GM21723 (cell line): Measurements from ENCODE around the gene LTF.

ENCODE experiments used
- ATAC-seq: cut with Tn5 transposase; IDR thresholded peaks from one replicate; pipeline ENCODE4 v1.9.1; 2021; ENCODE audit warnings: mild to moderate bottlenecking, moderate library complexity; ENCODE audit not compliant: unreplicated experiment

The LTF gene

DNA sequence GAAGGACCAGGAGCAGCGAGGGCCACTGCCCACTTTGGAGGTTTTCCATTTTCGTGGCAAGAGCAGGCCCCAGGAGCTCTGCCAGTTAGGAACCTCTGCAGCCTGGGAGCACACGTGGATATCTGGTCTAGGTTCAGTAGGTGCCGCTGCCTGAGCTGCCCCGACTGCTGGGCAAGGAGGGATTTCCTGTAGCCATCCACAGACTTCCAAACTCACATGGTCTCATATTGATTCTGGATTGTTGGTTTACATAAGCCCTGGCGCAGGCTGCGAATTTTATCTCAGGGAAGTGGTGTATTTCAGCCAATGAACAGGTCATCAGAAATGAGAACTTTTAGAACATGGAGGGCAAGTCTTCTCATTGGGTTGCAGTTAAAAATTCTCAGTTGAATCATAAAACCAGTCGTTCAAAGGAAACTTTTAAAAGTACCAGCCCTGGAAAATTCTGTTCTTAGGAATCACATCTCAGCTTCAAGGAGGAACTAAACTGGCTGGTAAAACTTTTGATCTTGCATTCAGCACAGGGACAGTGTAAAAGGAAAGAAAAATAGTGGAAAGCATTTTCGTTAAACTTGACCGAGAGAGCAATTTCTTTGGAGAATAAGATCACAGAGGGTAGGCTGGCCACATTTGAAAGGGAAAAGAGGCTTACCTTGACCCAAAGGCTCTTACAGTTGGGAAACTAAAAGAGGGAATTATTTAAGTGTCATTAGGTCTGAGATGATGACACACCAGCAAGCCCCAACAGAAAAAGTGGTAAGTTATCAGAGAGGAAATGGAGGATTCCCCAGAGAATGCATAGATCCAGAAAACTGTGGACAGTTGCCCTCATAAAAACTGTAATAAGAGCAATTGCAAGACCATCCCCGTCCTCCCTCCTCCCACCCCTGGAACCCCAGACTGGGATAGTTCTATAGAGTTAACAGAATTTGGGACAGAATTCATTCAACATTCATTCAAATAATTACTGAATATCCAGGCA, 26.7 kb upstream of the LTF start:
- no peak for ATAC-seq

DNA sequence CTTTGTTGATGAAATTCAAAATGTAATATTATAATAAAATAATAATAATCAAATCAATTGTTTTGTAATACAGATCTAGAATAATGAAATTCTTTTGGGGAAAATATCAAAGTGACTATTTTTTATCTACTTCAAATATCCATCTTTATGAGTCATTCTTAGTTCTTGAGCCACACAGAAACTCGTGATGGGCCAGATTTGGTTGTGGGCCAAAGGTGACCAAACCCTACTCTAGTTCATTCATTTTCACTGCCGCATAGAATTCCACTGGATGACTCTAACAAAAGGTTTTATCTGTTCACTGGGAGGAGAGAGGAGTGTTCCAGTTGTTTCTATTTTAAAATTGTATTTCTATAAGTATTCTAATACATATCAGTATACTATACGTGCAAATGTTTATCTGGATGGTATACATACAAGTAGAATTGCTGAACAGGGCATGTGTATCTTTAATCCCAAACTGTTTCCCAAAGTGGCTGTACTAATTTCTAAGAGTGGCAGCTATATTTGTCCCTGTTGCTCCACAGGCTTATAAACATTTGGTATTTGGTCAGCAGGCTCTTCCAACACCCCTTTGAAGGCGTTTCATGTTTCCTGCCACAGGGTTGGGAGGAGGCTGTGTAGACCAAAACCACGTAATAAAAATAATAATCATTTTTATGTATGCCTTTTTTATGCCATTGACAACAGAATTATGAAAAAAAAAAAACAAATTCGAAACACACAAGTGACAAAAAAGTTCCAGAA, 25.8 kb upstream of the LTF start:
- no peak for ATAC-seq

GRCh38 chr3:46489875-46490274, 25.2 kb upstream of the LTF start:
- no peak for ATAC-seq

- ATAC-seq: no peak
Observed at GRCh38 chr3:46489381-46489780, 24.7 kb upstream of the LTF start.

DNA sequence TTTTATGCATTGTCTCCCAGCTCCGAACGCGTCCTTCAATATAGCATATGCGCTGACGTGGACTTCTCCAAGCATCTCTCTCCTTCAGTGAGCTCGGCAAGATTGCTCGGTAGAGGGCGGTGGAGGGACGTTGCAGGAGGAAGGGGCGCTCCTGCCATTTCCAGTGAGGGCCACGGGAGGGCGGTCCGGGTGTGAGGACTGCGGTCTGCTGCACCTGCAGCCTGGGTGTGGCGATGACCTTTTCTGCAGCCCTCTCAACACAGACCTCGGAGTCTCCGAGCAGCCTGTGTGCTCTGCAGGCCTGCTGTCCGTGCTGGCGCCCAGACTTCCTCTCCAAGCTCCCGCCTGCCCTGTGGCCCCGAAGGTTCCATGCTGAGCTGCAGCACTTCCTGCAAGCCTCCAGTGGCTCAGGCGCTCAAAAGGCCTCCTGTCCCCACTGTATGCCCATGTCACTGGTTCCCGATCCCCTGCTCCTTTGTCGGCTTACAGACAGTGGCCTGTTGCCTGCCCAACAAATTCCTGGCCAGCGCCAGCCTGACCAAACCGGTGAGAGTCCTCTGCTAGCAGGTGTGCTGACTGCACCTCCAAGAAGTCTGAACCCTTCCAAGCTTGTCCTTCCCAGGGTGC, 24.1 kb upstream of the LTF start:
- peak; percentile 93 for ATAC-seq

GRCh38 chr3:46485779-46486175, 21.1 kb upstream of the LTF start:
- no peak for ATAC-seq

DNA sequence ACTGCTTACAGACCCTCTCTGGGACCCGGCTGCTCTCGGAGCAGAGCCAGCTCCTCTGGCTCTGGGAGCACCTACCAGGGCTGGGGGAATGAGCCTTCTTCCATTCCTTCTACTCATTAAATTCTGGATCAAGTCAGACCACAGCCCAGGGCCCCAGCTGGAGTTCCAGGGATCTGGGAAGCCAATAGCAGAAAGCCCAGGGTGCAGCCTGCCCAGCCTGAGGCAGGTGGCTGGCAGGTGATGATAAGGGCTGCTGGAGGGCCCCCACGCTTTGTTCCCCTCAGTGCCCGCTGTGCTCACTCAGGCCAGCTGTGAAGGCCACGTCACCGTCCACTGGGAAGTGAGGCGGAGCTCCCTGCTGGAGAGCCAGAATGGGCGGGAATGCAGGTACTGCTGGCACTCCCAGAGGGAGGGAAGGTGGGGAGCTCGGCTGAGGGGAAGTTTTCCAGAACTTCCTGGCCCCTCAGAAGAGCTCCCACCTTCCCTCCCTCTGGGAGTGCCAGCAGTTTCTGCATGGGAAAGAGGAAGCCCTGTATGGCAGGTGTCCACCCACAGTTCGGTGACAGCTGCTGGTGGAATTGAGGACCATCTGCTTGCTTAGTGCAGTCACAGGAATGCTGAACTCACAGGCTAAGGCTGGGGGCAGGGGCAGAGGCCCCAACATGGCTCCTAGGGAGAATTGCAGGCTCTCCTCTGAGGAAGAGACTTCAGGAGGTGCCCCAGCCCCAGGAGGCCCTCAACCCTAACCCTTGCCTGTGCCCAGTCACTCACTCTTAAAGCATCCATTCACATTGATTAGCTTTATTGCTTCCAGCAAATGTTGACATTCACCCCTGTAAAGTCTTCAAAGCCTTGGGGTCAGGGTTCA, 20.4 kb upstream of the LTF start:
- no peak for ATAC-seq

DNA sequence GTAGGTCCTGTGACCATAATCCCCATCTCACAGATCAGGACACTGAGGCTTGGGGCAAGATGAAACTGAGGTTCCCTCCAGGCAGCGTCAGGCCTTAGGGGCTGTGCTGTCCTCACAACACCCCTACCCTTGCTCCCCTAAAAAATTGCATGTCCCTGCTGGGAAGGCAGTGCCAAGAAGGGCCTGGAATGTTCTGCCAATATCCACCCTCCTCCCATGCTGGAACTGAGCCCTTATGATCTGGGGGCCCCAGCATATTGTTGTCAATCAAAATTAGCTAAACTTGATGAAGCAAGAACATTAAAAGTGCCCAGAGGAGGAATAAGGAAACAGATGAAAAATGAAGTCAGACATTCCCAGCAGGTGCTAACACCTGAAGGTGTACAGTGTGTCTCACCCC, 19.7 kb upstream of the LTF start:
- ATAC-seq: no peak

DNA sequence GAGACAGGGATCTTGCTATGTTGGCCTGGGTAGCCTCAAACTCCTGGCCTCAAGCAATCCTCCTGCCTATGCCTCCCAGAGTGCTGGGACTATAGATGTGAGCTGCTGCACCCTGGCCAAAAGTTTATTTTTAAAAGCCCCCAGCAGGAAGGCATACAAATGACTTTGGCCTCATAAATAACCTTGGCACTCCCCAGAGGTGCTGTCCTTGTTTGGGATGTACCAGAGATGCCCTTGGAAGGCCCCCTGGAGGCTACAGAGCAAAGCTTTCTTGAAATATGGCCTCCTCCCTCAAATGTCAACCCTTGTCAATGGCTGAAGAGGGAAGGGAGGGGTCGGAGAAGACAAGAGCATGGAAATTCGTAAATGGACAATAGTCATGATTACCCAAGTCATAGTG, 19.1 kb upstream of the LTF start:
- no peak for ATAC-seq

DNA sequence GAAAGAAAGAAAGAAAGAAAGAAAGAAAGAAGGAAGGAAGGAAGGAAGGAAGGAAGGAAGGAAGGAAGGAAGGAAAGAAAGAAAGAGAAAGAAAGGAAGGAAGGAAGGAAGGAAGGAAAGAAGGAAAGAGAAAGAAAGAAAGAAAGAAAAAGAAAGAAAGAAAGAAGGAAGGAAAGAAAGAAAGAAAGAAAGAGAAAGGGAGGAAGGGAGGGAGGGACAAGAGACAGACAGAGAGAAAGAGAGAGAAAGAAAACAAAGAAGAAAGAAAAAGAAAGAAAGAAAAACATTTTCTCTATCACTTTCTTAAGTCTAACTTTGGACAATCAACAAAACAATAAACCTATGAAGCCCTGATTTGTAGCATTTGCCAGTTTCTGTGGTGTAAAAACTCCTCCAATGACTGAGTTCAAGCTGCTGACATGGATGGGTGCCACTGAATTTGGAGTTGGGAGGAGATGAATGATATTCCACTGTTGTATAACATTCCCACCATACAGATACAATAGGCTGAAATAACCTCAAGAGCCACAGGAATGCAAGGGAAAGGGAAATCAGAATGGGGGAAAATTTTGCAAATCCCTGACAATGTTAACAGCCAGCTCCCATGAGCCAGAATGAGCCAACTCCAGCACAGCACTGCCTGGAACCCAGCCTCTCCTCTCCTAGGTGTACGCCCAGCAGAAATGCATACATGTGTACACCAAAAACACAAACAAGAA, 18.1 kb upstream of the LTF start:
- ATAC-seq: no peak

GRCh38 chr3:46481636-46482035, 16.9 kb upstream of the LTF start:
- no peak for ATAC-seq

DNA sequence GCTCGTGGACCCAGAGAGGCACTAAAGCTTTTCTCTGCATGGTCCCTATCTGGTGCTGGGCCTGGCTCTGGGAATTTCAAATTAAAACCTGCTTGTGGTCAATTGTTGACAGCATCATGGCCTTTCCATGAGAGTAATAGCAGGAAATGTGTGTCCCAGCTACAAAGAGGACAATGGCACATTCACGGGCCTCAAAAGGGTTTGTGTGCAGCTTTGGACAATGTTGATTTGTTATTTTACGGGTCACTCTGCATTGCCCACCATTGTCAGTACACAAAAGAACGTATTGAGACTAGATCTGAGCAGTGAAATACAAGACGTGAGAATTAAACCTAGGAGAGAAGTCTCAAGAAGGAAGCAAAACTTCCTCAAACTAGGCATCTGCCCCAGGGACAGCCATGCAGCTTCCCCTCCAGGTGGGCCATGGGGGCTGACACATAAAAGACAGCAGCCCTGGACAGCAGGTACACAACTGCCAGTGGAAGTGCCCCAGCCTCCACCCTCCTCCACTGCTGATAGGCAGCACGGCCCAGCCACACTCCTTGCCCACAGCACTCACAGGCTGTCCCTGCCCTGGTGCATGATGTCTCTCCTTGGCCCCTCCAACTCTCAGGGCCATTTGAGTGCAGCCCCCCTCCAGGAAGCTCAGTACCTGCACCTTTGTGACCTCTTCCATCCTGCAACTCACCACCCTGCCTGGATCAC, 15.9 kb upstream of the LTF start:
- ATAC-seq: no peak

GRCh38 chr3:46479696-46480095, 15.0 kb upstream of the LTF start:
- no peak for ATAC-seq

DNA sequence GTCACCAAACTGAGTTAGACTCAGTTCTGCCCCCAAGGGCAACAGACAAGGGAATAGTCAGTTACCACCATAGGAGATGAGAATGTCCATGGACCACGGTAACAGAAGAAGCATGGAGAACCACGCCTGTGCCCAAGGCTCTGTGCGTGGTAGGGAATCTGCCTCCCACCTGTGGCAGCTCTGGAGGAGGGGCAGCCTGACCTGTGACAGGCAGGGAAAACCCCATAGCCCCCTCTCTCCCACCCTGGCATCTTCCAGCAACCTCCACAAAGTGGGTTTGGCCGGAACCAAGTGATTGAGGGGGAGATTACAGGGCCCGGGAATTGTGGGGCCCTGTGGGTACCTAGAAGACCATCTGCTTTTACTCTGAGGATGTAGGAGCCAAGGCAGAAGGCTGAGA, 14.3 kb upstream of the LTF start:
- ATAC-seq: no peak

GRCh38 chr3:46478341-46478740, 13.6 kb upstream of the LTF start:
- no peak for ATAC-seq

- ATAC-seq: no peak
Observed at GRCh38 chr3:46477756-46478155, 13.1 kb upstream of the LTF start.

GRCh38 chr3:46477145-46477544, 12.4 kb upstream of the LTF start:
- no peak for ATAC-seq

- ATAC-seq: no peak
Observed at GRCh38 chr3:46472736-46473135, 8.0 kb upstream of the LTF start.

DNA sequence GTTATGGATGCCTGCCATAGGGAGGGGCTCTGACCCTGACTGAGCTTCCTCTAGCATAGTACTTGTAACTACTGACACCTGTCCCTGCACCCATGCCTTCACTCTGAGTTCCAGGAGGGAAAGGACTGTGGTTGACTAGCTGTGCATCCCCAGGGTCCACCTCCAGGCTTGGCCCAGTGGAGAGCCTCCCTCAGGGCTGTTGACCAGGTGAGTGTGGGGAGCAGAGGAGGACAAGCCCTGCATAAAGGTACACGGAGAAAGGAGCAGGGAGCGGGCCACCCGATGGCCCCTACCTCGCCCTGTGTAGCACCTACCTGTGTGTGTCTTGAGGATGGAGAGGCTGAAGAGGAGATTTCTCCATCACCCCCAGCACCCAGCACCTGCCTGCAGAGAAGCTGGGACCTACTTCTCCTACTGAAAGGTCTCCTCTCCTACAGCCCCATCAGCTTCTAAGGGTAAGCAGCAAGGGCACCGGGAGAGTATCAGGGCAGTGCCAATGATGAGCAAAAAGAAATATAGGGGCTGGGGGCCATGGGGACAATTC, 6.7 kb upstream of the LTF start:
- ATAC-seq: no peak
